ENCODE data around the gene SIRPG.

DNA sequence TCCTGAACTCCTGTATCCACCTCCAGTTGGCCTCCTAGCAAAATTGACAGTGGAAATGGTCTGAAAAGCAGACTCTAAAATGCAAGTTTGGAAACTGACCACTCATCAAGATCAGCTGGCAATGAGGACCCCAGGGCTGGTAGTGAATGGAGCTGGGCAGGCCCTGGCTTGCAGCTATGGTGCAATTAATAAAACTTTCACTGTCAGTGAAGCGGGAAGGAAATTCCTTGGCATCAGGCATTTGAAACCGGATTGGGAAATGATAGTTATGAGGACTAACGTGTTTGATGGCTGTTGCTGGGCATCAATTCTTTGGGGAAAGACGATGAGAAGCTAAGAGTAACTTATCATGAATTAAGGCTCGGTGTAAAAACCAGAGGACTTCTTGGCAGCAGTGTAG lies 56.8 kb downstream of the SIRPG start:
- TF ChIP-seq, protein P1, sequence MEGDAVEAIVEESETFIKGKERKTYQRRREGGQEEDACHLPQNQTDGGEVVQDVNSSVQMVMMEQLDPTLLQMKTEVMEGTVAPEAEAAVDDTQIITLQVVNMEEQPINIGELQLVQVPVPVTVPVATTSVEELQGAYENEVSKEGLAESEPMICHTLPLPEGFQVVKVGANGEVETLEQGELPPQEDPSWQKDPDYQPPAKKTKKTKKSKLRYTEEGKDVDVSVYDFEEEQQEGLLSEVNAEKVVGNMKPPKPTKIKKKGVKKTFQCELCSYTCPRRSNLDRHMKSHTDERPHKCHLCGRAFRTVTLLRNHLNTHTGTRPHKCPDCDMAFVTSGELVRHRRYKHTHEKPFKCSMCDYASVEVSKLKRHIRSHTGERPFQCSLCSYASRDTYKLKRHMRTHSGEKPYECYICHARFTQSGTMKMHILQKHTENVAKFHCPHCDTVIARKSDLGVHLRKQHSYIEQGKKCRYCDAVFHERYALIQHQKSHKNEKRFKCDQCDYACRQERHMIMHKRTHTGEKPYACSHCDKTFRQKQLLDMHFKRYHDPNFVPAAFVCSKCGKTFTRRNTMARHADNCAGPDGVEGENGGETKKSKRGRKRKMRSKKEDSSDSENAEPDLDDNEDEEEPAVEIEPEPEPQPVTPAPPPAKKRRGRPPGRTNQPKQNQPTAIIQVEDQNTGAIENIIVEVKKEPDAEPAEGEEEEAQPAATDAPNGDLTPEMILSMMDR (IDR thresholded peaks at IDR 0.05) = no peak
- no peak for TF ChIP-seq EZH2 (IDR thresholded peaks at IDR 0.05)
